ENCODE measurements around the gene MRPS14.

The MRPS14 gene

DNA sequence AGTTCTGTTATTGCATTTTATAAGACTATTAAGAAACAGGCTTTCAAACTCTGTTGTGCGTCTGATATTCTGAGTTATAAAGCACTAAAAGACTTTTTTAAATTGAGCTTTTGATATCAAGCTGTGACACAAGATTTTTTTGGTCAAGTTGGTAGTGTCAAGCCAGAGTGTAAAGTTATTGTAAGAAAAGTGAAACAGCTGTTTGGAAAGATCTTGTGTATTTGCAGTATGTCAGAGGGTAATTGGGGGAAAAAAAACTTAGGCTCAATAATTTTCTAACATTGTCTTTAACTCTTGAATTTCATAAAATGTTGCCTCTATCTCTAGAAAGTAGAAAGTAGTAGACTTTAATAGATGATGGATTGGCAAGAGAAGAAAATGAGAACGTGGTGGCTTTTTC lies 19.7 kb downstream of the MRPS14 start:
- Histone ChIP-seq H3K27ac (ENCODE audit: insufficient read depth in 1 of 2, low read depth in 1 of 2, low read length in 2 of 2, poor library complexity in 1 of 2, severe bottlenecking in 2 of 2) (no peak overlapping the region), H3K27me3 (replicated peaks in 2 of 5; ENCODE audit: control insufficient read depth in 4 of 5, insufficient read depth in 5 of 5, low read length in 4 of 5) (no peaks in the 10 kb centered on the region)

DNA sequence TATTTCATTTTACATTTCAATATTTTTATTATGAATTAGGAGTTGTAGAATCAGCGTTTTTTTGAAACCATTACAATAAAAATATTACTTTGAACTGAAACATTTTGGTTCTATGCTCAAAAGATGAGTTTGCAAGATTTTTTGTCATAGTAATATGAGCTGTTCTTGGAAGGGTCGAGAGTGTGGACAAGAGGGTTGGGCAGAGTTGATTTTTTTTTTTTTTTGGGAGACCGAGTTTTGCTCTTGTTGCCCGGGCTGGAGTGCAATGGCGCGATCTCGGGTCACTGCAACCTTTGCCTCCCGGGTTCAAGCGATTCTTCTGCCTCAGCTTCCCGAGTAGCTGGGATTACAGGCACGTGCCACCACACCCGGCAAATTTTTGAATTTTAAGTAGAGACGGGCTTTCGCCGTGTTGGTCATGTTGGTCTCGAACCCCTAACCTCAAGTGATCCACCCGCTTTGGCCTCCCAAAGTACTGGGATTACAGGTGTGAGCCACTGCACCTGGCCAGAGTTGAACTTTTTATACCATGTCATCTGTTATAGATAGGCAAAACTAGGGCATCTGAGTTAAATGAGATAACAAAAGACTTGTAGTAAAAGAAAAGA lies 20.2 kb downstream of the MRPS14 start:
- no peaks in the 10 kb centered on the region for H3K27me3 ChIP-seq (replicated peaks in 2 of 5; ENCODE audit: control insufficient read depth in 4 of 5, insufficient read depth in 5 of 5, low read length in 4 of 5)
- peaks cover 17 to 36% (median 23%) of the 10 kb centered on the region in 4 experiments for H3K4me1 ChIP-seq (ENCODE audit: control extremely low read depth in 1 of 4, control insufficient read depth in 4 of 4, insufficient read depth in 4 of 4, low read length in 3 of 4)
- ChIA-PET CTCF (no interaction called here), POLR2A (interaction anchor here (0.7 kb wide), 1 partner anchor 20 kb away, joined by 3 read pairs; no protein-coding TSS in a partner anchor)
- H3K9me3 ChIP-seq (ENCODE audit: control extremely low read depth in 1 of 5, control insufficient read depth in 4 of 5, insufficient read depth in 2 of 5, low read depth in 1 of 5, low read length in 4 of 5): peaks cover 0 to 1% (median 0%) of the 10 kb centered on the region in 5 experiments
- H3K4me3 ChIP-seq (ENCODE audit: control insufficient read depth in 1 of 7, extremely low read depth in 1 of 7, insufficient read depth in 4 of 7, low read depth in 2 of 7, low read length in 6 of 7): no peak overlapping the region
- 99% methylated on average over 14 of the region's 17 CpGs for WGBS (ENCODE audit: insufficient coverage)
- DNase-seq: no peak
- H3K27ac ChIP-seq (ENCODE audit: insufficient read depth in 1 of 2, low read depth in 1 of 2, low read length in 2 of 2, poor library complexity in 1 of 2, severe bottlenecking in 2 of 2): peak overlapping the region in 1 of 2 experiments; percentile 52
- peaks cover 3 to 29% (median 22%) of the 10 kb centered on the region in 4 experiments for H3K36me3 ChIP-seq (ENCODE audit: control insufficient read depth in 4 of 4, insufficient read depth in 4 of 4, low read length in 3 of 4)

More for the DNA sequence above, 19.7 kb downstream of the MRPS14 start:
- Histone ChIP-seq H3K4me1 (ENCODE audit: control extremely low read depth in 1 of 4, control insufficient read depth in 4 of 4, insufficient read depth in 4 of 4, low read length in 3 of 4) (peaks cover 17 to 36% (median 20%) of the 10 kb centered on the region in 4 experiments), H3K36me3 (ENCODE audit: control insufficient read depth in 4 of 4, insufficient read depth in 4 of 4, low read length in 3 of 4) (peaks cover 5 to 34% (median 26%) of the 10 kb centered on the region in 4 experiments), H3K9me3 (ENCODE audit: control extremely low read depth in 1 of 5, control insufficient read depth in 4 of 5, insufficient read depth in 2 of 5, low read depth in 1 of 5, low read length in 4 of 5) (peaks cover 0 to 1% (median 0%) of the 10 kb centered on the region in 5 experiments), H3K4me3 (ENCODE audit: control insufficient read depth in 1 of 7, extremely low read depth in 1 of 7, insufficient read depth in 4 of 7, low read depth in 2 of 7, low read length in 6 of 7) (no peak overlapping the region)
- POLR2A ChIA-PET: interaction anchor here (0.7 kb wide), 1 partner anchor 19 kb away, joined by 3 read pairs; no protein-coding TSS in a partner anchor
- no peak for DNase-seq
- CTCF ChIA-PET: no interaction called here
- WGBS (ENCODE audit: insufficient coverage): 100% methylated on average over 2 of the region's 2 CpGs

DNA sequence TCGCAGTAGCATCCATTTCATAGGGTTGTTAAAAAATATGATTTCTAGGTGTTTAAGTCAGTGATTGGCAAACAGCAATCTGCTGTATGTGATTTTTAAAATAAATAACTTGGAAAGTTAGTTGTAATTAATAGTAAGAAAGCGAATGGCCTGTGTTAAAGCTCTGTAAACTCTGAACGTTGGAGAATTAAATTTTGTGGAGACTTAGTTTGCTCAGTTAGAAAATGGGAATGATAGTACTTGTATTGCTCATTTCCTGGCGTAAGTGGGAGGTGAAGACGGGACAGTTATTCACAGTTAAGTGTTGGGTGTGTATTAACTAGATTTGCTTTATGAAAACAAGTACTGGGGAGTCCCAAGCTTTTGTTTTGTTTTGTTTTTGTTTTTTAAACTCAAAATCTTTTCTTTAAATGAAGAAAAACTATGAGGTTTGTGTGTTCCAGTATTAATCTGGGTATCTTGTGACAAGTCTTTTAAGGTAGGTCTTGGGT lies 22.5 kb downstream of the MRPS14 start:
- WGBS (ENCODE audit: insufficient coverage): 4% methylated on average over 4 of the region's 5 CpGs

DNA sequence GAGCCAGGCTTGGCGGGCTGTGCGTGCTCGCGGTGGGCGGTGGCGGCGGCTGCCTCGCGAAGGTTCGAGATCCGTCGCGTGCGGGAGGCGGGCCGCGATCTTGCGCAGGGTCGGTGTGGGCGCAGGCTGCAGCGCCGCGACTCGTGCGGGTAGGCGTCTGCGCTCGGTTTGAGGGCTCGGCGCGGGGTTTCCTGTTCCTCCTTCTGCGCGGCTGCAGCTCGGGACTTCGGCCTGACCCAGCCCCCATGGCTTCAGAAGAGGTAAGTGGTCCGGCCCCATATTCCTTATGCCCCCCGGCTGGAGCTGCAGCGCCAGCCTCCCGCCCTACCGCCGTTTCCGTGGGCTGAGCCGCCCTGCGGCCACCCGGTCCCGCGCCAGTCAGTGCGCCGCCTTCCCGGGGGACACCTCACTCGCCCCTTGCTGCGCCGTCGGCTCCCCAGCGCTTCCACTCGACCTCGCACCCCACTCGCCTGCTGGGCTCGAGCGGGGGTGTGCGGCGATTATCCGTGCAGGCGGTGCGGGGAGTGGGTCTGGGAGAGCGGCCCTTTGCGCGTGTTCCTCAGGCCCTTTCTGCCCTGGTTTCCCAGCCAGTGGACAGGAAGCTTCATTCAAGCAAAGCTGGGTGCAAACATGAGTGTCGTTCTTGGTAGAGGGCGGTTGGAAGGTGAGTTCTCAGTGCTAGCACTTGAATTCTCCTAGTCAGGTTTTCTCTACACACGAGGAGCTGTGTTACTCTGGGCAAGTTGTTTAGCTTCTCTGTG lies 23.1 kb downstream of the MRPS14 start, which contains the start of gene CACYBP:
Gene CACYBP, plus strand, starts transcription at position 12 of the 761 bp plus-strand sequence. Its CDS starts 234 bp downstream, at position 246.
- CTCF ChIA-PET: interaction anchor here (0.7 to 6.5 kb wide), 10 partner anchors 11 to 231 kb away, joined by 3 to 52 read pairs (median 3); partner anchors contain the start of gene MRPS14
- H3K9me3 ChIP-seq (ENCODE audit: control extremely low read depth in 1 of 5, control insufficient read depth in 4 of 5, insufficient read depth in 2 of 5, low read depth in 1 of 5, low read length in 4 of 5): no peaks in the 10 kb centered on the region
- under 1% methylated on average over 66 of the region's 71 CpGs for WGBS (ENCODE audit: insufficient coverage)

More for the DNA sequence above, 22.5 kb downstream of the MRPS14 start:
- Histone ChIP-seq H3K9me3 (ENCODE audit: control extremely low read depth in 1 of 5, control insufficient read depth in 4 of 5, insufficient read depth in 2 of 5, low read depth in 1 of 5, low read length in 4 of 5) (peaks cover 0 to 1% (median 0%) of the 10 kb centered on the region in 5 experiments), H3K27me3 (replicated peaks in 2 of 5; ENCODE audit: control insufficient read depth in 4 of 5, insufficient read depth in 5 of 5, low read length in 4 of 5) (no peaks in the 10 kb centered on the region), H3K36me3 (ENCODE audit: control insufficient read depth in 4 of 4, insufficient read depth in 4 of 4, low read length in 3 of 4) (peaks cover 0 to 9% (median 8%) of the 10 kb centered on the region in 4 experiments), H3K4me1 (ENCODE audit: control extremely low read depth in 1 of 4, control insufficient read depth in 4 of 4, insufficient read depth in 4 of 4, low read length in 3 of 4) (peaks cover 17 to 44% (median 23%) of the 10 kb centered on the region in 4 experiments), H3K4me3 (ENCODE audit: control insufficient read depth in 1 of 7, extremely low read depth in 1 of 7, insufficient read depth in 4 of 7, low read depth in 2 of 7, low read length in 6 of 7) (peak overlapping the region; percentile 87 to 98 (median 94)), H3K27ac (ENCODE audit: insufficient read depth in 1 of 2, low read depth in 1 of 2, low read length in 2 of 2, poor library complexity in 1 of 2, severe bottlenecking in 2 of 2) (peak overlapping the region; percentile 78 to 92)
- ChIA-PET POLR2A (interaction anchor here (0.5 to 1.3 kb wide), 2 partner anchors 22 to 988 kb away, joined by 5 to 7 read pairs; partner anchors contain the start of gene MRPS14), CTCF (interaction anchor here (0.7 to 6.5 kb wide), 7 partner anchors 10 to 31 kb away, joined by 3 to 52 read pairs (median 4); partner anchors contain the start of gene MRPS14)
- no peak for DNase-seq

DNA sequence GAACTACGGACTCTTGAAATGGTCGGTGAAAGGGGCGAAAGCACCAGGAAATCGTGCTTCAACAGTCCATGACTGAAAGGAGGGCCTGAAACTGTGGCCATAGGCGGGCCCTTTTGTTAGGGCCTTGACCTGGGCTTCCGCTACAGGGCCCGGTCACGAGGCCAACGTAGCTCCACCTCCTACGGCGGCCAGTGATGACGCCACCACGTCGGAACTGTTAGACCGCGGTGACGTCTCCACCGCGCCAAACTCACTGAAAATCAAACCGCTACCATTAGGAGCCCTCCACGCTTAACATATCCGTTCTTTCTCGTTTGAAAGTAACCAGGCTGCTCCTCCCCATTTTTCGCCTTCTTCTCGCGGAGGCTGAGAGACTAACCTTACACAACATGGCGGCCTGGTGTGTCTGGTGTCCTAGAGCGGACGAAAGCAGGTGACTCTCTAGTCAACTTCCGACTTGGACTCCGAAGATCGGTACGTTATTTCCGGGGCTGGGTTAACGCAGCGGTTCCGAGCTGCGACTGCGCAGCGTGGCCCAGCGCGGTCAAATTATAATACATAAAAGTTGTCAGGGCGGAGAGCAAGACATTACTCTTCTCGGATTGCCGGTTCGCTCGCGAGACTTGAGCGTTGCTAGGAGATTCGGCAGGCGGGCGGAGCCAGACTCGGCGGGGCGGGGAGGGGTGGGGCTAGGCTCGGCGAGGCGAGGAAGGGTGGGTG lies 23.8 kb downstream of the MRPS14 start:
- H3K4me3 ChIP-seq (ENCODE audit: control insufficient read depth in 1 of 7, extremely low read depth in 1 of 7, insufficient read depth in 4 of 7, low read depth in 2 of 7, low read length in 6 of 7): peak overlapping the region; percentile 87 to 98 (median 94)
- DNase-seq: peak; percentile 99 to 100 (median 100)
- POLR2A ChIA-PET: interaction anchor here (0.8 to 1.8 kb wide), 5 partner anchors 9 to 228 kb away, joined by 3 to 10 read pairs (median 3); partner anchors contain the start of gene MRPS14
- peak overlapping the region; percentile 100 for H3K27ac ChIP-seq (ENCODE audit: insufficient read depth in 1 of 2, low read depth in 1 of 2, low read length in 2 of 2, poor library complexity in 1 of 2, severe bottlenecking in 2 of 2)
- H3K36me3 ChIP-seq (ENCODE audit: control insufficient read depth in 4 of 4, insufficient read depth in 4 of 4, low read length in 3 of 4): no peaks in the 10 kb centered on the region
- 0% methylated on average over 57 of the region's 58 CpGs for WGBS (ENCODE audit: insufficient coverage)
- no peaks in the 10 kb centered on the region for H3K27me3 ChIP-seq (replicated peaks in 2 of 5; ENCODE audit: control insufficient read depth in 4 of 5, insufficient read depth in 5 of 5, low read length in 4 of 5)
- H3K4me1 ChIP-seq (ENCODE audit: control extremely low read depth in 1 of 4, control insufficient read depth in 4 of 4, insufficient read depth in 4 of 4, low read length in 3 of 4): peaks cover 17 to 44% (median 23%) of the 10 kb centered on the region in 4 experiments
- no peaks in the 10 kb centered on the region for H3K9me3 ChIP-seq (ENCODE audit: control extremely low read depth in 1 of 5, control insufficient read depth in 4 of 5, insufficient read depth in 2 of 5, low read depth in 1 of 5, low read length in 4 of 5)
- CTCF ChIA-PET: interaction anchor here (0.9 to 6.5 kb wide), 8 partner anchors 15 to 230 kb away, joined by 3 to 52 read pairs (median 4); partner anchors contain the start of gene MRPS14

More for the DNA sequence above, 23.1 kb downstream of the MRPS14 start, which contains the start of gene CACYBP:
- Histone ChIP-seq H3K27ac (ENCODE audit: insufficient read depth in 1 of 2, low read depth in 1 of 2, low read length in 2 of 2, poor library complexity in 1 of 2, severe bottlenecking in 2 of 2) (peak within 1 kb of the TSS; percentile 100), H3K4me3 (ENCODE audit: control insufficient read depth in 1 of 7, extremely low read depth in 1 of 7, insufficient read depth in 4 of 7, low read depth in 2 of 7, low read length in 6 of 7) (peak within 1 kb of the TSS; percentile 87 to 98 (median 94)), H3K36me3 (ENCODE audit: control insufficient read depth in 4 of 4, insufficient read depth in 4 of 4, low read length in 3 of 4) (peaks cover 0 to 5% (median 2%) of the 10 kb centered on the region in 4 experiments), H3K4me1 (ENCODE audit: control extremely low read depth in 1 of 4, control insufficient read depth in 4 of 4, insufficient read depth in 4 of 4, low read length in 3 of 4) (peaks cover 17 to 44% (median 23%) of the 10 kb centered on the region in 4 experiments), H3K27me3 (replicated peaks in 2 of 5; ENCODE audit: control insufficient read depth in 4 of 5, insufficient read depth in 5 of 5, low read length in 4 of 5) (no peaks in the 10 kb centered on the region)
- peak in 1 of 3 donors; percentile 42 for DNase-seq
- POLR2A ChIA-PET: interaction anchor here (0.5 to 1.8 kb wide), 5 partner anchors 10 to 988 kb away, joined by 3 to 10 read pairs (median 5); partner anchors contain the start of gene MRPS14

All from common myeloid progenitor, CD34-positive (primary cell).